ENCODE results near the gene DCC.

The DCC gene

DNA sequence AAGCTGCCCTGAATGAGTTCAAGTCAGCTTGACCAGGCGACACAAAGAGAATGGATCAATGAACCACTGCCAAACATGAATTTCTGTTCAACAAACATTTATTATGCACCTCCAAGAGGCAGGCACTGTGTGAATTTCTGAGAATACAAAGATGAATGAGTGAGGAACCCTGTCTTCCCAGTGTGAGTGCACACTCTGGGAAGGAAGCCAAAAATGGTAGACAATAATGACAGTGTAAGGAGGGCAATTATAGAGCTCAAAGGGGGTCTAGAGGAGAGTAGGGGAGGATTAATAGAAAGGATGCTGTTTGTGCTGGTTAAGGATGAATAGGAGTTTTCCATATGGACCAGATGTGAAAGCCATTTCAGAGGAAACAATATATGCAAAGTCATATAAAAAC, 213.4 kb downstream of the DCC start:
- H3K4me1 Mint-ChIP-seq = no peaks in the 10 kb centered on the region
- peaks cover 5% of the 10 kb centered on the region for H3K9me3 Mint-ChIP-seq
- DNase-seq (ENCODE audit: low spot score in 2 of 2) (no peak), ATAC-seq (no peak)
- H3K27ac Mint-ChIP-seq = no peak overlapping the region
- no peak overlapping the region for H3K4me3 Mint-ChIP-seq
- no peaks in the 10 kb centered on the region for H3K36me3 Mint-ChIP-seq

DNA sequence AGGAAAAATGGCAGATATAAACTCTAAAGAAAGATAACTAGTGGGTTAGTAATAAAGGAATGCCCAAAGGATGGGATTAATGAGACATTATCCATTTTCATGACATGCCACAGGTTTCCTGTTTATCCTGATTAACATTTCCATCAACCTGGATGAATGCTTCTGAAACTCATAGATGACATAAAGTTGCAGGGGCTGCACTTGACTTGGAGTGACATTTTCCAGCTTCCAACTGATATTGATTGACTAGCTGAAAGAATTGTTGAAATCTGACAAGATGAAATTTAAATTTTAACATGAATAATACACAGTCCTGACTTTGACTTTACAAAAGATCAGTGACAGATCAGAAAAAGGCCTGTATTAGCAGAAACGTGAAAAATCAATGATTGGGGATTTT, 214.2 kb downstream of the DCC start:
- H3K36me3 Mint-ChIP-seq = no peaks in the 10 kb centered on the region
- no peak for ATAC-seq
- DNase-seq (ENCODE audit: low spot score in 2 of 2) = no peak
- no peak overlapping the region for H3K4me3 Mint-ChIP-seq
- no peaks in the 10 kb centered on the region for H3K4me1 Mint-ChIP-seq
- H3K27ac Mint-ChIP-seq = no peak overlapping the region
- peaks cover 5% of the 10 kb centered on the region for H3K9me3 Mint-ChIP-seq

DNA sequence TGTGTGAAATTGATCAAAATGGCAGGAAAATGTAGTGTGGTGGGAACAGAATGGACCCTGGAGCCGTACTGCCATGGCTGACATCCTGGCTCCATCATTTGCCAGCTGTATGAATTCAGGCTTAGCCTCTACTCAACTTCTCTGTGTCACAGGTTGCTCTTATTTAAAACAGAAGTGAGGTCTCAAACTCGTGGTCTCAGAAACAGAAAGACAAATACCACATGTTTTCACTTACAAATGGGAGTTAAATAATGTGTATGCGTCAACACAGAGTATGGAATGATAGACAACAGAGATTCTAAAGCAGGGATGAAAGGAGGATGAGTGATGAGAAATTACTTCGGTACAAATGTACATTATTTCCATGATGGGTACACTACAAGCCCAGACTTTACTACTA, 227.4 kb downstream of the DCC start:
- peaks cover 3% of the 10 kb centered on the region for H3K9me3 Mint-ChIP-seq
- DNase-seq (ENCODE audit: low spot score in 2 of 2) (no peak), ATAC-seq (no peak)
- no peaks in the 10 kb centered on the region for H3K36me3 Mint-ChIP-seq
- H3K4me3 Mint-ChIP-seq = no peak overlapping the region
- no peak overlapping the region for H3K27ac Mint-ChIP-seq
- H3K4me1 Mint-ChIP-seq = no peaks in the 10 kb centered on the region

GRCh38 chr18:52569492-52569891, 229.5 kb downstream of the DCC start:
- DNase-seq (ENCODE audit: low spot score in 2 of 2) (no peak), ATAC-seq (no peak)
- H3K9me3 Mint-ChIP-seq = peaks cover 3% of the 10 kb centered on the region
- H3K4me3 Mint-ChIP-seq = no peak overlapping the region
- H3K4me1 Mint-ChIP-seq = no peaks in the 10 kb centered on the region
- H3K36me3 Mint-ChIP-seq = no peaks in the 10 kb centered on the region
- no peak overlapping the region for H3K27ac Mint-ChIP-seq

DNA sequence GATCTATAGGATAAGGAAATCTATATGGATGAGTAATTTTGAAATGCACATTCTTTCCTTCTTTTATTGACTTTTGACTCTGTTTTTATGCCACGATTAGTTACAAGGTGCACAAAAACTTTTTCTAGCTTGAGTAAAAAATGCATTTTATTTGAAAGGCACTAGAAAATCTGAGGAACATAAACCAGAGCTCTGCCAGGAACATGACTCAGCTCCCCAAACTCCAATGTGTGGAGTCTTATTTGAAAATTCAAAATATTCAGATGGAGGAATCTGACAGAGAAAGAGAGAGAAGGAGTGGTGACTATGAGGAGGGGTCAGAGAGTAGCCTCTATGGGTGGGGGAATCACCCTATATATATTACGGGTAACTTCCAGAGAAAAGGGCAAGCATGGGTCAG, 231.0 kb downstream of the DCC start:
- DNase-seq (ENCODE audit: low spot score in 2 of 2) (no peak), ATAC-seq (no peak)
- Mint-ChIP-seq H3K4me3 (no peak overlapping the region), H3K27ac (no peak overlapping the region), H3K36me3 (no peaks in the 10 kb centered on the region), H3K9me3 (peaks cover 3% of the 10 kb centered on the region), H3K4me1 (no peaks in the 10 kb centered on the region)

GRCh38 chr18:52572036-52573000, 232.3 kb downstream of the DCC start:
- DNase-seq (ENCODE audit: low spot score in 2 of 2) (no peak), ATAC-seq (no peak)
- no peaks in the 10 kb centered on the region for H3K36me3 Mint-ChIP-seq
- no peaks in the 10 kb centered on the region for H3K4me1 Mint-ChIP-seq
- peaks cover 5% of the 10 kb centered on the region for H3K9me3 Mint-ChIP-seq
- no peak overlapping the region for H3K27ac Mint-ChIP-seq
- no peak overlapping the region for H3K4me3 Mint-ChIP-seq

DNA sequence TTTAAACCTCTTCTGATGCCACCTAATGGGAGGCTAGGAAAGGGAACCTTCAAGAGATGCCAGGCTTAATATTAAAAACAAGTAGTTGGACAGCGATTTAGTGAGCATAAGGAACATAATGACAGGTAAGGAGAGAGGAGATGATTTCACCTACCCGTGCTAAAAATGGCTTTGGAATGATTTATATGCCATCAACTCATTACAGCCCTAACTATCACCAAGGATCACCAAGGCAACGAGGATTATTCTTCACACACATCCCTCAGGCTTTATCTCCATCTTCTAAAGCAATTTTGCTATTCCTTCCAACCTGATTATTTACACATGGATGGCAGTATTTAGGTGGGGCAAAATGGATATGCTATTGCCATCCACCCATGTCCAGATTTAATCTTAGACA, 237.8 kb downstream of the DCC start:
- Mint-ChIP-seq H3K36me3 (no peaks in the 10 kb centered on the region), H3K4me1 (no peaks in the 10 kb centered on the region), H3K27ac (no peak overlapping the region), H3K4me3 (no peak overlapping the region), H3K9me3 (peaks cover 2% of the 10 kb centered on the region)
- ATAC-seq (no peak), DNase-seq (ENCODE audit: low spot score in 2 of 2) (no peak)

DNA sequence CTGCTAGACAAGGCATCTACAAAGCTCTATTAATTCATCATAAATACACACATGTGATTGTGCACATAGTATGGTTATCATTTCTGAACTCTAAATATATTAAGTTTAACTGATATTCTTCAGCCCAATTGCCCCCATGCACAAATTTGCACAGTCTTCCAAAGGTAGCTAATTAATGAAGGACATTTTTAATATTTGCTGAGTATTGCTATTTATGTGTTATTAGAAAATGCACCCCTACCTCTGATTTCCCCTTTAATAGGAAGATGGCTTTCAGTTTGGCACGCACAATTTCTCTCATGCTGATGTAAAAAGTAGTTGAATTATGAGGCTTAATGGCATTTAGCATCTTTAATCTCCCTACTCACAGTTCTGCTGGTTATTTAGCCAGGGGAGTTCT, 242.1 kb downstream of the DCC start:
- Mint-ChIP-seq H3K27ac (no peak overlapping the region), H3K4me3 (no peak overlapping the region), H3K9me3 (peaks cover 2% of the 10 kb centered on the region), H3K4me1 (no peaks in the 10 kb centered on the region), H3K36me3 (no peaks in the 10 kb centered on the region)
- no peak for DNase-seq (ENCODE audit: low spot score in 2 of 2)
- ATAC-seq = no peak

GRCh38 chr18:52582516-52582915, 242.5 kb downstream of the DCC start:
- Mint-ChIP-seq H3K4me1 (no peaks in the 10 kb centered on the region), H3K4me3 (no peak overlapping the region), H3K9me3 (peaks cover 5% of the 10 kb centered on the region), H3K36me3 (no peaks in the 10 kb centered on the region), H3K27ac (no peak overlapping the region)
- no peak for ATAC-seq
- DNase-seq (ENCODE audit: low spot score in 2 of 2) = no peak

DNA sequence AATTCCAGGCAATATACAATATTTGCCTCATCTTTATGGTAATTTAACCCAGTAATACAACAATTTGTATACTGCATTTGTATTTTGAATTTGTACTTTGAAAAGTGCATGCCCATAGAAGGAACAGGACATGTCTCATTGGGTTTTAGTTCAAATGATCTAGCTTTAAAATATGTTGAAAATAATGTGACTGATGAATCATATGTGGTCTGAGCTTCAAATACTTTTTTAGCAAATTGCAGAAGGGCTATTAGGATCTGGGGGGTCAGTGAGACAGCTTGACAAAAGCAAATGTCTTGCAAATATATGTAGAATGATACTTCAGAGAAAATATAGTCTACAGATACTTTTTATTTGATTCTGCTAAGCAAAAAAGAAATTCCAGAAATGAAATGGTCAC, 248.9 kb downstream of the DCC start:
- H3K36me3 Mint-ChIP-seq = no peaks in the 10 kb centered on the region
- no peak overlapping the region for H3K4me3 Mint-ChIP-seq
- ATAC-seq = no peak
- no peak for DNase-seq (ENCODE audit: low spot score in 2 of 2)
- no peaks in the 10 kb centered on the region for H3K4me1 Mint-ChIP-seq
- H3K9me3 Mint-ChIP-seq = peaks cover 6% of the 10 kb centered on the region
- H3K27ac Mint-ChIP-seq = no peak overlapping the region

- H3K36me3 Mint-ChIP-seq = no peaks in the 10 kb centered on the region
- no peak overlapping the region for H3K4me3 Mint-ChIP-seq
- ATAC-seq (no peak), DNase-seq (ENCODE audit: low spot score in 2 of 2) (no peak)
- H3K9me3 Mint-ChIP-seq = peaks cover 10% of the 10 kb centered on the region
- no peak overlapping the region for H3K27ac Mint-ChIP-seq
- H3K4me1 Mint-ChIP-seq = no peaks in the 10 kb centered on the region
Measured at GRCh38 chr18:52596748-52597435, 256.9 kb downstream of the DCC start.

- Mint-ChIP-seq H3K4me1 (no peaks in the 10 kb centered on the region), H3K9me3 (peaks cover 10% of the 10 kb centered on the region), H3K4me3 (no peak overlapping the region), H3K36me3 (no peaks in the 10 kb centered on the region), H3K27ac (no peak overlapping the region)
- no peak for DNase-seq (ENCODE audit: low spot score in 2 of 2)
- no peak for ATAC-seq
Measured at GRCh38 chr18:52598921-52599320, 258.9 kb downstream of the DCC start.

DNA sequence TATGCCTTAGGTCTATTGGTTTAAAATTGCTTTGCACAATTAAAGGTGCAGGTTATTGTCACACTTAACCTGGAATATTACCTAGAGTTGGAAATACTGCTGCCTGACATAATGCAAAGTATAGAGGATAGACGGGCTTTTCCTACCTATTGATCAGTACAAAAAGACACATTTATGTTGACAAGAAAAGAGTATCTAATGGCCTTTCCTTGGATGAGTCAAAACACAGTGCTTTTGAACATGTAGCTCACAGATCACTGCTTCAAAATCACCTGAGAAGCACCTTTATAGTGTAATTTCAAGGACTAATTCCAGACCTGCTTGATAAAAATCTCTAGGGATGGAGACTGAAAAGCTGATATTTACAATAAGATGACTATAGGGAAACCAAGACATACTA, 262.8 kb downstream of the DCC start:
- peaks cover 6% of the 10 kb centered on the region for H3K9me3 Mint-ChIP-seq
- no peaks in the 10 kb centered on the region for H3K36me3 Mint-ChIP-seq
- no peaks in the 10 kb centered on the region for H3K4me1 Mint-ChIP-seq
- no peak overlapping the region for H3K27ac Mint-ChIP-seq
- ATAC-seq (no peak), DNase-seq (ENCODE audit: low spot score in 2 of 2) (no peak)
- no peak overlapping the region for H3K4me3 Mint-ChIP-seq

DNA sequence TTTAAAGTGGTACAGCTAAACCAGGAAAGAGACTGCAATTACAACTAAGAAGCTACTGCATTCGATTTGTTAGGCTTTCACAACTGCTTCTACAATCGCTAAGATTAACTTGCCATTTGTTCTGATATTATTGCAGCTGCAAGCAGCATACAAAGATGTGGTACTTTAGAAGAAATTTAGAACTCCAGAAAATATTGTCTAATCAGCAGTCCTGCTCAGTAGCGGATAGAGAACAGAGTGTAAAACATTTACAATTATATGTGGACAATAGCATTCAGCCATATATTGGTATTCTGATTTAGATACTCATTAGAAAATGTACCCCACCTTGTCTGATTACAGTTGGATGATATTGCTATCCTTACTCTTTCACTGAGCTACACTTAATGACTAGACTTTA, 265.3 kb downstream of the DCC start:
- no peak for DNase-seq (ENCODE audit: low spot score in 2 of 2)
- H3K27ac Mint-ChIP-seq = no peak overlapping the region
- H3K4me1 Mint-ChIP-seq = no peaks in the 10 kb centered on the region
- H3K4me3 Mint-ChIP-seq = no peak overlapping the region
- H3K36me3 Mint-ChIP-seq = no peaks in the 10 kb centered on the region
- peaks cover 7% of the 10 kb centered on the region for H3K9me3 Mint-ChIP-seq
- ATAC-seq = no peak

DNA sequence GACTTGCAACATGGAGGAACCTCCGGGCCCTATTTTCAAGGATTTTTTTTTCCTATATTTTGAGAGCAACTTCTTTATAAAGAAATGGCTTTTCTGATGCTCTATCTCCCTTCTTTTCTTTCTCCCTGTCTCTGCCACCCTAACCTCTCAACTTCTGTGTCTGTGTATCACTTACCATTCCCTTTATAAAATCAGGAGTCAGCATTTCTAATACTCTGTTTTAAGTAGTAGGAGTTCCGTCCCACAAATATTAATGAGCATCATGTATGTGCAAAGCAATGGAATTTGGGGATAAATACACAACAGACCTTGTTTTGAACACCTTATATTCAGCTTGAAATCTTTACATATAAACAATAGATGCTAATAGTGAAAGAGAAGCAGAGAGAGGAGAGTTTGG, 268.0 kb downstream of the DCC start:
- peaks cover 10% of the 10 kb centered on the region for H3K9me3 Mint-ChIP-seq
- DNase-seq (ENCODE audit: low spot score in 2 of 2) = no peak
- ATAC-seq = no peak
- H3K4me1 Mint-ChIP-seq = no peaks in the 10 kb centered on the region
- H3K36me3 Mint-ChIP-seq = no peaks in the 10 kb centered on the region
- no peak overlapping the region for H3K4me3 Mint-ChIP-seq
- no peak overlapping the region for H3K27ac Mint-ChIP-seq

GRCh38 chr18:52610451-52611115, 270.6 kb downstream of the DCC start:
- Mint-ChIP-seq H3K9me3 (peaks cover 10% of the 10 kb centered on the region), H3K4me1 (no peaks in the 10 kb centered on the region), H3K4me3 (no peak overlapping the region), H3K36me3 (no peaks in the 10 kb centered on the region), H3K27ac (no peak overlapping the region)
- no peak for ATAC-seq
- DNase-seq (ENCODE audit: low spot score in 2 of 2) = no peak
